Activated CD4-positive, CD25-positive, alpha-beta regulatory T cell (primary cell): Measurements from ENCODE around the gene TMEM8B.
"Not testable (repeated sequence)": the region's sequence is repeated elsewhere in the genome, so short reads cannot be mapped to it uniquely, and the experiment has no call there.

ENCODE experiments used
- DNase-seq, 4 experiments: peaks; one replicate each; lab custom pipeline; 2025; lab: John Stamatoyannopoulos, UW

Gene TMEM8B

GRCh38 chr9:35908504-35909125 lies 79.6 kb downstream of the TMEM8B start:
- no peak for DNase-seq

DNA sequence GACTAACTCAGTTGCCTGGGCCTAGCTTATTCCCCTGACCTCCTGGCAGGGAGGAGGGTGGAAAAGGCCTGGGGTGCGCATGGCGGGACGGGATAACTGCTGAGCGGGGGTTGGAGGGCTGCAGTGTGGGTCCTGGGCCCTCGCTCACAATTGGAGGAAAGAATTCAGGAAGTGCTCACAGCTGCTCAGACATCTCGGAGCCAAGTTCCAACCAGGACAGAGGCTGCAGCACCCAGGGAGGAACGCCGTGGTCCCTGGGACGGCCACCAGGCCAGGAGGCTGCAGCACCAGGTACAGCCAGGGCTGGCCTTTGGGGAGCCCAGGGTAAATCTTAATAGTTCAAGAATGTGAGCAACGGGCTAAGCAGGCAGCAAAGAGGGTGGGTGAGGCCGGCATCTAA lies 80.2 kb downstream of the TMEM8B start, which contains the start of gene SPAAR:
SPAAR (plus strand) TSS at position 217 of the 400 bp plus-strand sequence. CDS start 974 bp downstream, outside the sequence.
- DNase-seq = no peak

DNA sequence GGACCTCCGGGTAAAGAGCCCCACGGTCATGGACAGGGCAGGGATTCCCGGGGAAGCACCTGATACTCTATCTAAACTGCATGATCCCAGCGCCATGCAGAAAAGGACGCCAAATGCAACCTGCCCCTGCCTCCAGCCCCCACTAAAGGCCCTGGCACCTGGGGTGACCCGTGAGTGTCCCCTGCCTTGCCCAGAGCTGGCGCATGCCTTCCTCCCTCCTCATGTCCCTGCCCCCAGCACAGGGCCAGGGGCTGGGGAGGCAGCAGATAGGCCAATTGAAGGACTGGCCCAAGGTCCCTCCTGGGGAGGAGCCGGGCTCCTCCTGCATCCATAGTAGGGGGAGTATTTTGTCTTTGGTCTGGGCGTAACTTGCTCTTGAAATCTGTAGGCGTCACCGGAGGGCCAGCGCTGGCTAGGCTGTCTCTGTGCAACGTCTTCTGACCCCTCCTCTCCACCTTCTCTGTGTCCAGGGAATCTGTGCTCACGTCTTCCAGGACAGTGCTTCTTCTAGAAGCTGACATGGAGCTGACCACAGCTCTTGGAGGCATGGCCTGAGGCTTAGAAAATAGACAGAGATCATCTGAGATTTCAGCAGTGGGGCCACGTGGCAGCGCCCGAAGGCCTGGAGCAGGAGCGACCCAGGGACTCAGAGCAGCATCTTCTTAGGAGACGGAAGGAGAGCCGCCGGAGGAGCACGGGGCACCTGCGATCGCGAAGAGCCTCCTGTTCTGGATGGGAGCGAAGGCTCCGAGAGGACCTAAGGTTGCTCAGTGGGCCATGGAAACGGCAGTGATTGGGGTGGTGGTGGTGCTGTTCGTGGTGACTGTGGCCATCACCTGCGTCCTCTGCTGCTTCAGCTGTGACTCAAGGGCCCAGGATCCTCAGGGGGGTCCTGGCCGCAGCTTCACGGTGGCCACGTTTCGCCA lies 80.9 kb downstream of the TMEM8B start:
- DNase-seq = no peak

DNA sequence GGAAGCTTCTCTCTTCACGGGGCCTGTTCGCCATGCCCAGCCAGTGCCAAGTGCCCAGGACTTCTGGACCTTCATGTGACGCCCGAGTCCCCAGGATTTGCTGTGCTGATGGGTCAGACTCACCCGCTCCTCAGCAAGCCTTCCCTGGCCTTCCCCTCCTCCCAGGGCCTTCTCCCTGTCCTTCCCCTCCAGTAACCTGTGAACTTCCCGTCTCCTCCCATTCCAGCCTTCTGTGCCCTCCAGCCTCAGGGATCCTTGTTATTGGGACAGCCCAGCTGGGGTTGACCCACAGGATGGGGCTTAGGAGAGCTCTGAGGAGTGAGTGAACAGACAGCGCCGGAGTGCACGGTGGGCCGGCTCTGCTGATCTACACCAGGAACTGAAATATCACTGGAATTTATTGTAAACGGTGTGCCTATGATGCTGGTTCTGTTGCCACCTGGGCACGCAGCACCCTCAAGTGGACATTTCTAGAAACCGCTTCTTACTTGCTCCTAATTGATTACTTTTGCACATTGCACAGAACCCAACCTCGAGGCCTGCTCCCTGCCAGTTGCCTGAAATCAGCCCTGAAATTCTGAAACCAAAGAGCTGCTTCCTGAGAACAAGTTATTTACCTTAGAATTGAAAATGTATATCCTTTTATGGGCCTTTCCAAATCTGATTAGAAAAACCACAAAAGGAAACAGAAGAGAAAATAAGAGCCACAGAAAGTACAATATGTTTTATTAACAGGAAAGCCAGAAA lies 81.8 kb downstream of the TMEM8B start:
- DNase-seq = no peak

DNA sequence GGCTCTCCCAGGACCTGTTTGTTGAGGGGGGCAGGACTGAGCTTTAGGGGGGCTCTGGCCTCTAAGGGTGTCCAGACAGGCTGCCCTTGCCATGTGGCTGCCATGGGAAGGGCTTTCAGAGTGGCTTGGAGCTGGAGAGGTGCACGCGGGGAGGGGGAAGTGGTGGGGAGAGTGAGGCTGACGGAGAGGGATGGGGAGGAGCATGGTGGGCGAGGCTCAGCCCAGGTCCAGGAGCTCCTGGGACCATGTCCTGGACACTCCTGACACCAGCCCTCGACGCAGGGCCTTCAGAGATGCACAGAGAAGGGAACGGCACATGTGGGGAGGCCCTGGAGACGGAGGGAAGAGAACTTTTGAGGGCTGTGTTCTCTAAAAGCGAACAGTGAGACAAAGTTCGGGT lies 82.7 kb downstream of the TMEM8B start:
- no peak for DNase-seq

DNA sequence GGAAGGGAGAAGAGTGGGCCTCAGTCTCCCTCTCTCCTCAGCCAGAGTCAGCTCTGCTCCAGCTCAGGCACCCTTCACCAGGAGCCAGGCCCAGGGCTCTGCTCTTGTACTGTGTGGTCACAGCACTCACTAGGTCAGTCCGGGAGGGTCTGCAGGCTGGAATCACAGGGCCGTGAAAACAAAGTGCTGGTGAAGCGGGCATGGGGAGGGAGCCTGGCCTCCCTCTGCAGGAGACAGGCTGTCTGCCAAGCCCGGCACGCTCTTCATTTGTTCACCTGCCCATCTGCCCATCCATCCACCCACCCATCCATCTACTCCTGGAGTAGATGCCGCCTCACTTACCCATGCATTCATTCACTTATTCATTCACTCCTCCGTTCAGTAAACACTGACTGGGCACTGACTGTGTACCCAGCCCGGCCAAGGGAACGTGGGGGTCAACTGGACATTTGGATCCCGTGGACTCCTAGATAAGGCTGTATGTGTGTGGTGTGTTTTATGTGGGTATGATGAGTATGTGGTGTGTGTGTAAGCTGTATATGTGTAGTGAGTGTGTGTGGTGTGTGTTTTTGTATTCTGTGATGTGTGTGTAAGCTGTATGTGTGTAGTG lies 83.9 kb downstream of the TMEM8B start:
- DNase-seq = no peak

DNA sequence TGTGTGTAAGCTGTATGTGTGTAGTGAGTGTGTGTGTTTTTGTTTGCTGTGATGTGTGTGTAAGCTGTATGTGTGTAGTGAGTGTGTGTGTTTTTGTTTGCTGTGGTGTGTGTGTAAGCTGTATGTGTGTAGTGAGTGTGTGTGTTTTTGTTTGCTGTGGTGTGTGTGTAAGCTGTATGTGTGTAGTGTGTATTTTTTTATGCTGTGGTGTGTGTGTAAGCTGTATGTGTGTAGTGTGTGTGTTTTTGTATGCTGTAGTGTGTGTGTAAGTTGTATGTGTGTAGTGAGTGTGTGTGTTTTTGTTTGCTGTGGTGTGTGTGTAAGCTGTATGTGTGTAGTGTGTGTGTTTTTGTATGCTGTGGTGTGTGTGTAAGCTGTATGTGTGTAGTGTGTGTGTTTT lies 84.4 kb downstream of the TMEM8B start:
- not testable (repeated sequence) for DNase-seq

- no peak for DNase-seq
Observed at GRCh38 chr9:35914301-35914807, 85.3 kb downstream of the TMEM8B start.
